Mucosa of gallbladder (tissue), 1 donor: ENCODE data around the gene TSGA10. TPM values are rescaled to one million over a fixed set of nuclear protein-coding genes. Genes with fewer than 3 reads are reported as not detected.
"Not testable (repeated sequence)": the region's sequence is repeated elsewhere in the genome, so short reads cannot be mapped to it uniquely, and the experiment has no call there.

ENCODE experiments used
- DNase-seq: peaks from one replicate; pipeline ENCODE4 v3.0.0-alpha.2; 2020; ENCODE audit warnings: low spot score
- total RNA-seq: library from RNA; stranded (reverse); gene quantifications from one replicate; pipeline ENCODE4 v1.2.1, GENCODE V29; 2021
- donor health status: DM: no; HTN: no; CAD: no.

The TSGA10 gene, protein sequence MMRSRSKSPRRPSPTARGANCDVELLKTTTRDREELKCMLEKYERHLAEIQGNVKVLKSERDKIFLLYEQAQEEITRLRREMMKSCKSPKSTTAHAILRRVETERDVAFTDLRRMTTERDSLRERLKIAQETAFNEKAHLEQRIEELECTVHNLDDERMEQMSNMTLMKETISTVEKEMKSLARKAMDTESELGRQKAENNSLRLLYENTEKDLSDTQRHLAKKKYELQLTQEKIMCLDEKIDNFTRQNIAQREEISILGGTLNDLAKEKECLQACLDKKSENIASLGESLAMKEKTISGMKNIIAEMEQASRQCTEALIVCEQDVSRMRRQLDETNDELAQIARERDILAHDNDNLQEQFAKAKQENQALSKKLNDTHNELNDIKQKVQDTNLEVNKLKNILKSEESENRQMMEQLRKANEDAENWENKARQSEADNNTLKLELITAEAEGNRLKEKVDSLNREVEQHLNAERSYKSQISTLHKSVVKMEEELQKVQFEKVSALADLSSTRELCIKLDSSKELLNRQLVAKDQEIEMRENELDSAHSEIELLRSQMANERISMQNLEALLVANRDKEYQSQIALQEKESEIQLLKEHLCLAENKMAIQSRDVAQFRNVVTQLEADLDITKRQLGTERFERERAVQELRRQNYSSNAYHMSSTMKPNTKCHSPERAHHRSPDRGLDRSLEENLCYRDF
- 9.3 TPM for total RNA-seq

DNA sequence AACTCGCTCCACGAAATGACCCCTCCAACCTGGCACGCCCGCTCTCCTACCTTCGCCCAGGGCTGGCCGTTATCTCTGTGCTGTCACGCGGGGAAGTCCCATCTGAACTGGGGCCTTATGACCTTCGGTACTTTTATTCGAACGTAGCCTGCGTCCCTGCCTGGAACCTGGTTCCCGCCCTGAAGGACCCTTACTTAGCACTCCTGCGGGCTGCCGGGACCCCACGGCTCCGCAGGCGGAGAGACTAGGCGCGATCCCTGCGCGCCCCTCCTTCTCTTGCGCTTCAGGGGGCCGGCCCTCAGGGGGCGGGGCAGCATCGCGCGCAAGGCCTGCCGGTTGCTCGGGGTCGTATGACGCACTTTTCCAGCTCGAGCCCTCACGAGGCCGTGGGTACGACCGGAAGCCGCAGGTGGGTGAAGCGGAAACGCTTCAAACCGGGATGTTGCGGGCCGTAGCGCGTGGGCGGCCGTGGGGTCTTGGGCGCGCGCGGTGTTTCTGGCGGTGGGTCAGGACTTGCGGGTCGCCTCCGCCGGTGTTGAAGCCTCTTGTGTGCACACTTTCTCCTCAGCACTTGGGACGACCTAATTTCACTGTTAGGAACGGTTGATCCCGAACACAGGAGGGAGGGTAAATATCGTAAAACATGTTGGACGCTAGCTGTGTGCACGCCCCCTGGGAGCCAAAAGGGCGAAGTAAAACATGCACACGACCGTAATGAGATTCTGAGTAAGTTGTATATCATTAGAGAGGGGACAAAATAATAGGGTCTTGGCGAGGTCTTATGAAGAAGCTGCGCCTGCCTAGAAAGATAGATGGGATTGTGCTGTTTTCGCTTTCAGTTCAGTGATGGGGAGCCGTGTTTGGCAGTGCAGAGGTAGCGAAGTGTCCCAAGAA is at the start of gene TSGA10, which contains the start of gene LIPT1:
TSS of gene TSGA10 (minus strand) at position 300 of the 894 bp plus-strand sequence. CDS start 45,503 bp downstream, outside the sequence.
TSS of gene LIPT1 (plus strand) at position 325 of the 894 bp plus-strand sequence. CDS start 6,991 bp downstream, outside the sequence.
- DNase-seq, result peak; percentile 93

DNA sequence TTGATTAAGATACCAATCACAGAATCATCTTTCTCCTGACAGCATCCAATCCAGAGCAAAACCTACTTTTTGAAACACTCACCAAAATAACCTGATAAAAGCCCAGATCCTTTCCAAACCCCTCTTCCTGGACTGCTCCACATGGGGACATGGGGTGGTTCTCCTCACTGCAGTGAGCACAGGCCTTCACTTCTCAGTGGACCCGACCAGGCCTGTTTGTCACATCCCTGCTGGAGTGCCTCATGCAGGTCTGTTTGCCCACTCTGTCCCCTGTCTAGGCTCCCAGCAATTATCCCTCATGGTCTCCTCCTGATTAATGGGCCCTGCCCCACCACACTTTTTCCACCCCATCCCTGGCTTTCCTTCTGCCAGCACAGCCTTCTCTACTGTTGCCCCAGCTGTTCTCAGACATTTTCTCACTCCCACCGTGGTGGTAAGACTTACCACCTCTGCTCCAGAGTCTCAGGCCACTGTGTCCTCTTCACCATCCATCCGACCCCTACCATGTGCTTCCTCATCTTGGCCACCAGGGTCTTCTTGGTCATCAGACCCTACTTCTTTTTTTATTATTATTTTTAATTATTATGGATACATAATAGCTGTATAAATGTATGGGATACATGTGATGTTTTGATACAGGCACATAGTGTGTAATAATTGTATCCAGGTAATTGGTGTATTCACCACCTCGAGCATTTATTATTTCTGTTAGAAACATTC is 47.4 kb upstream of the TSGA10 start:
- no peak for DNase-seq

DNA sequence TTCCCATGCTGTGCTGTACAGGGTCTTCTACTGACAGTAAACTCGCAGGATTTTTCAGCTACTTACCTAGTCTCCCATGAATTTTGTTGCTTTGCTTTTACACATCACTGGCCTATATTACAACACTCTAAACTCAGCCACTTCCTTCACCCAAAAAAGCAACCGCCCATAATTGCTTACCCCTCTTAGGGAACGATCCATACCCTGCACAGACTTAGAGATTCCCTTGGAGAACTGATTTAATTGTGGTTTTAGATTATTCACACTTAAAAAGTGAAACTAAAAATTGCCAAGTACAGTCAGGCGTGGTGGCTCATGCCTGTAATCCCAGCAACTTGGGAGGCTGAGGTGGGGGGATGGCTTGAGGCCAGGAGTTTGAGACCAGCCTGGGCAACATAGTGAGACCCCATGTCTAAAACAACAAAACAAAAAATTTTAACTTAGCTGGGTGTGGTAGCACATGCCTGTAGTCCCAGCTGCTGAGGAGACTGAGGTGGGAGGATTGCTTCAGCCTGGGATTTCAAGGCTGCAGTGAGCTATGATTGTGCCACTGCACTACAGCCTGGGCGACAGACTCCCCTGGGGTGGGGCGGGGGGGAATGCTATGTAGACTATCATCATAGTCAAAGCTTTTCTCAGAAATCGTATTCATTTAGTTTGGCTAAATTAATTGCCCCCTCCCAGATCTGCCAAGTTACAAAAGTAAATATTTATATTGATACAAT is 45.5 kb upstream of the TSGA10 start:
- DNase-seq, result no peak

DNA sequence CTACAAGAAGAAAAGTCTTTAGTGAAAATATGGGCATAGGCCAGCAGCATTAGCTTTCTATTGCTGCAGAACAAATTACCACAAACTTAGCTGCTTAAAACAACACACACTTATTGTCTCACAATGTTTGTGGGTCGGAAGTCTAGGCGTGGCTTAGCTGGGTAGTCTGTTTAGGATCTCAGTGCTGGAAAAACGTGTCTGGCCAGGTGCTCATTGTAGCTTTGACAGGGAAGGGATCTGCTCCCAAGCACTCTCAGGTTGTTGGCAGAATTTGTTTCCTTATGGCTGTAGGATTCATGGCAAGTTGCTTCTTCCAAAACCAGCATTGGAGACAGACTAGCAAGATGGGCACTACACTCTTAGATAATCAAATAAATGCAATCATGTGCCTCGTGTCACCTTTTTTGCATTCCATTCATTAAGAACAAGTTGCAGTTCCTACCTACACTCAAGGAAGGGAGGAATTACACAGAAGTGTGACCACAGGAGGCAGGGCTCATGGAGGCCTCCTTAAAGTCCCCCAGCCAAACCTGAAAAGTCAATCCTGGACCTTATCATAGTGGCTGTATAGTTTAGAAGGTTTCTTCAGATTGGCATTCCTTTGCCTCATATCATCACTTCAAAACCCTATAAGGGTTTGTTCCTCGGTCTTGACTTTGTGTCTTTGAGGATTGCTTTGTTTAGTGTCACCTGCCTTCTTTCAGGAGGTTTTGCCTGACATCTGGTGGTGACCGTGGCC is 43.5 kb upstream of the TSGA10 start:
- DNase-seq, result no peak

DNA sequence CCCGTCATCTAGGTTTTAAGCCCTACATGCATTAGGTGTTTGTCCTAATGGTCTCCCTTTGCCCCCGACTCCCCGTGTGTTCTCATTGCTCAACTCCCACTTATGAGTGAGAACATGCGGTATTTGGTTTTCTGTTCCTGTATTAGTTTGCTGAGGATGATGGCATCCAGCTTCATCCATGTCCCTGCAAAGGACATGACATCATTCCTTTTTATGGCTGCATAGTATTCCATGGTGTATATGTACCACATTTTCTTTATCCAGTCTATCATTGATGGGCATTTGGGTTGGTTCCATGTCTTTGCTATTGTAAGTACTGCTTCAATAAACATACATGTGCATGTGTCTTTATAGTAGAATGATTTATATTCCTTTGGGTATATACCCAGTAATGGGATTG is 37.6 kb upstream of the TSGA10 start:
- DNase-seq, result not testable (repeated sequence)

DNA sequence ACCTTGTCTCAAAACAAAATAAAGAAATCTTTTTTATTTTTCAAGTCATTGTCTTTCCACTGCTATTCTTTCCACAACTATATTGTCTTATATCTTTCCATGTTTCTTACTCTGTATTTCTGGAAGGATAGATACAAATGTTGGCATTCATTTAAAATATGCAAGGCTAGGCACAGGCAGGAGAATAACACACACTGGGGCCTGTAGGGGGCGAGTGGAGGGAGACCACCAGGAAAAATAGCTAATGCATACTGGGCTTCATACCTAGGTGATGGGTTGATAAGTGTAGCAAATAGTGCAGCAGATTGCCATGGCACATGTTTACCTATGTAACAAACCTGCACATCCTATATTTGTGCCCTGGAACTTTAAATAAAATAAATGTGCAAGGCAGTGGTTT is 35.8 kb upstream of the TSGA10 start:
- no peak for DNase-seq

DNA sequence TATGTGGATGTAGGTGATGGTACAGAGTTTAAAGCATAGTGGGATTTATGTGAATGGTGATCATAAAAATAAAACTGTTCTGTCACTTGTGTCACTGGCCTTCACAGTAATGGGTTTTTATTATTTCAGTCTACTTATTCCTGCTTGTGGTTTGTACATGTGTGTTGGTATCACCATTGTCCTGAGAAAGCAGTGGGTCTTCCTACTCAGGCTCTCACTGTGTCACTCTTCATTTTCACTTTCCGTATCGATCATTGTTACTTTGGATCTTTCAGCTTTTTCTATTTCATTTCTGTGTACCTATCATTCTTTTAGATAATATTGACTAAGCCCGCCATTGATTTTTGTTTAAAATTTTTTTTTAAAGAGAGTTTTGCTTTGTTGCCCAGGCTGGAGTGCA is 33.6 kb upstream of the TSGA10 start:
- no peak for DNase-seq

DNA sequence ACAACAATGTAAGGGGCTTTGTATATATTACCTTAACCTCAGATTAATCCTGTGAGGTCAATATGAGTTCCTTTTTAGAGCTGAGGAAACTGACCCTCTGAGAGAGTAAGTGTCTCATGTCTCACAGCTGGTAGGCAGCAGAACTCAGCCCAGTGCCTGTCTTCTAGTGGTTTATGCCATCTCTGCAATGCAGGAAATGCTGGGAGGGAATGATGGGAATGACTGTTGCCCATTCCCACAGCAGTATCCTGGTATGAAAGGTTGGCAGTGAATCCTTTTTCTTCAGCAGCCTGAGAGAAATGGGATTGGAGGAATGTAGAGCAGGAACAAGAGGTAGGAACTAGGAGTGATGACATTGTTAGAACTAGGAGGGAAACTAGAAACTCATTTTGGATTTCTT is 32.3 kb upstream of the TSGA10 start:
- DNase-seq, result no peak

DNA sequence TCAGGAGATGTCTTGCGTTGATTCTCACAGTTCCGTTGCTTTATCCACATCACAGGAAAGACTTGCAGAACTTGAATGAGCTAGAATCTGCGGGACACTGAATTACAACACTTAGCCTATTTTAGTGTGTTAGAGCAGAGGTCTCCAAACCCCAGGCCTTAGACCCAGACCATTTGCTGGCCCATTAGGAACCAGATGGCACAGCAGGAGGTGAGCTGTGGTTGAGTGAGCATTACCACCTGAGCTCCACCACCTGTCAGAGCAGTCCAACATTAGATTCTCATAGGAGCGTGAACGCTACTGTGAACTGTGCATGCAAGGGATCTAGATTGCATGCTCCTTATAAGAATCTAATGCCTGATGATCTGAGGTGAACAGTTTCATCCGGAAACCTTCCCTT is 30.1 kb upstream of the TSGA10 start:
- DNase-seq, result no peak

DNA sequence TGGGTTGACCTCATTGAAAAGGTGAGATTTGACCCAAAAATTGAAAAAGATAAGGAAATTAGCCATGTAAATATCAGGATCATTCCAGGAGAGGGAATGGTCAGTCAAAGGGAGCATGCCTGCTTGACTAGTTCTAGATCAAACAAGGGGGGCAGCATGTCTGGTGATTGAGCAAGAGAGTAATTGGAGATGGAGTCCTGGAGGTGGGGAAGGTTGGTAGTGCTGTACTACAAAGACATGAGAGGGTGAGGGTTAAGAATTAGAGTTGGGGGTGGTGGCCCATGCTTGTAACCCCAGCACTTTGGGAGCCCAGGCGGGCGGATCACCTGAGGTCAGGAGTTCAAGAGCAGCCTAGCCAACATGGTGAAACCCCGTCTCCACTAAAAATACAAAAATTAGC is 28.3 kb upstream of the TSGA10 start:
- no peak for DNase-seq

DNA sequence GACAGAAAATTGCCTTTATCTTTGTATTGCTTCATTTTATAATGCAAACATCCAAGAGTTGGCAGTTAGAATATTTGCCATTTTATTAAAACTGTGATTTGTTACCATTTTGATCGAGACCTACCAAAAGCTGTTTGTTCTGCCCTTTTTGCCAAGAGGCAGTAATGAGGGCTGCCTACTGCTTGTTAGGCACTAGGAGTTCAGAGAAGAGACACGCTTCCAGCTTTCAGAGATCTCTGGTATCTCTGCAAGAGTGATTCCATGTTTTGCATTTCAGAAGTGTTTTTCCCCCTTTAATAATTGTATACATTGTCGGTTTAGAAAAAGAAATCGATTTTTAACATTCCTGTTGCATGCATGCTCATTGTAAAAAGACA is 26.9 kb upstream of the TSGA10 start:
- DNase-seq, result no peak

DNA sequence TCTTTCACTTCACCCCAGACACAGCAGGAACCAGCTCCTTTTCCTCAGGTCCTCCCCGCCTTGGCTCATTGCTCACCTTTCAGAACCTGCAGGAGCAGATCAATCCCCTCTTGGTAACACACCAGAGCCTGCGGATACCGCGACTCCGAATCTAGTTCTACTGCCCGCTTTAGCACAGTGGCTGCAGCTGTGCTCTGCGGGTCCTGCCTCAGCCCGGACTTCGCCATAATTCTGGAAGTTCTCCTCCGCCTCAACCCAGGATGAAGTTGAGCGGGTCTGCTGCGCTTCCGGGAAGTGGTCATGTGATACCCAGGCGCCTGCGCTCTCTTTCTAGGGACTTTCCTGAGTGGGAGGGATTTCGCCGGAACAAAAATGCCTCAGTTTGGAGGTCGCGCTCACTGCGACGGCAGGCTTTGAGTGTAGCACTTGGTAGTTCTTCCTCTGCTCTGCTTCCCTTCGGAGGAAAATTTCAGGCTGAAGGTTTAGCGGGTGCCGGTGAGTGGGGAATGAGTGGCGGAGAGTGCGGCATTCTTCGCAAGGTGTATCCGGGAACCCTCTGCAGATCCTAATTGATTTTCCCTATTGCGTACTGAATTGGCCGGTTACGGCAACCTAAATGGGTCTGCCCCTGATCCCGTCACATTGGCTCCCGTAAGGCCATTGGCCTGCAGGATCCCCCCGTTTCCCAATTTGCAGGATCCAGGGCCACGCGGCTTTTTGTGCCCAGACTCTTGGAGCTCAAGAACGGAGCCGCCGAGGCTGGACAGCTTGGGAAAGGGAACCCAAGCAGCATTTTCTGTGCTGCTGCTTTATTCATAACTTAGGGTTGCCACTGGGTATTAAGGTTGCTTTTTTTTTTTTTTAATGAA is 26.2 kb upstream of the TSGA10 start, which contains the start of the genes MITD1 and MRPL30:
TSS of gene MITD1 (minus strand) at position 304 of the 869 bp plus-strand sequence. CDS start at position 227, 77 bp downstream.
TSS of gene MRPL30 (plus strand) at position 430 of the 869 bp plus-strand sequence. CDS start 5,020 bp downstream, outside the sequence.
- peak; percentile 94 for DNase-seq

DNA sequence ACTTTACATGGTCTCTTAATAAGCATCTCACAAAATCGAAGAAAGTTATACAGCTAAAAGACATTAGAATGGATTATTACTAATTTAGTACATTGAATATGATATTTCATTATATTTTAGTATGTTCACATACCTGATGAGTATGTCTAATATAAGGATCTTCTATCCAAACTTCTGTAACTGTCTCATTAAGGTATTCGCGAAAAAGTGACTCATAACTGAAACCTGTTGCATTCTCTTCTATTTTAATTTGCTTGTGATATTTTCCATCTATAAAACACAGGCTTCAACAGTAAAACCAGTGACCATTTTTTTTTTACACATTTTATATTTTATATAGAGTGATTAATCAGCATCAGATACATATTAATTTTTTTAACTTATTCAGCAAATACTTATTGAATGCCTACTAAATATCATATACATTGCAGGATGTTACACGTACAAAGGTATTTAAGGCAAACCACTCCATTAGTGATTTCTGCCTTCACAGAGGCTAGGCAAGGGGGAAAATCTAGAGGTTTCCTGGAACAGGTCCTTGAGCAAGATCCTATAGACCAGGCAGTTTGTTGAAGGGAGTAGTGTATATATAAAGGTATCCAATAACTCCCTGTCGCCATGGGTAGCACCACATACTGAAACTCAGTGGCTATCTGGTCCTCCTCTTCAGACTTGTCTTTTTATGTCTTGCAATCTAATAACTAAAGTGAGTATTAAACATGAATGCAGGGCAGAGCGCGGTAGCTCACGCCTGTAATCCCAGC is 16.8 kb upstream of the TSGA10 start:
- DNase-seq, result no peak

DNA sequence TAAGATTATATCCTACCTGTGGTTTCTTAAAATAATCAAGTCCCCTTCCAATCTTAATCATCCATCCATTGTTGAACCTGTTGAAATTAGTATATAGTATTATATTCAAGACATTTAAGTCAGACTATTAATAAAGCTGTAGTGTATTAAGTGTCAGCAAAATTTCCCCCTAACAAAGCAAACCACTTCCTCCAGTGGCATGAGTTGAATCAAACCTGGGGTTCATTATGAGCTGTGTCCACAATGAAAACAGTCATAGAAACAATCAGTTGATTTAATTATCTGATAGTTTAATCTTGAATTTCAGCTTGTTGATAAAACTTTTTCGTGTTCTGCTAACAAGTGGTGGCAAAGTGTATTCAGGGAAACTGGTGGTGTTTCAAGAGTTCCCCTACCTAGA is 14.8 kb upstream of the TSGA10 start:
- no peak for DNase-seq

DNA sequence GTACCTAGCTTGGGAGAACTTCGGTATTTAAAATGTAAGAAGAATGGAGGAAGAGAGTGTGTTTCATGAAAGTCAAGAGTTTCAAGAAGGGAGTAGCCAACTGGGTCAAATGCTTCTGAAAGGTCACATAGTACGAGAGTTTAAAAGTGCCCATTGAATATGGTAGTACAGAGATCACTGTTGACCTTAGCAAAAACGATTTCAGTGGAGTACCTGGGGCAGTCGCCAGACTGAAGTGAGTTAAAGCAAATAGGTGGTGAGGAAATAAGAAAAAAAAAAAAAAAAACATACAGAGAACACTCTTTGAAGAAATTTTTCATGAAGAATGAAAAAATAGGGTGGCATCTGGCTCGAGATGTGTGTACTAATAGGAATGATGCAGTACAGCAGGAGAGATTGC is 11.5 kb upstream of the TSGA10 start:
- DNase-seq, result no peak

DNA sequence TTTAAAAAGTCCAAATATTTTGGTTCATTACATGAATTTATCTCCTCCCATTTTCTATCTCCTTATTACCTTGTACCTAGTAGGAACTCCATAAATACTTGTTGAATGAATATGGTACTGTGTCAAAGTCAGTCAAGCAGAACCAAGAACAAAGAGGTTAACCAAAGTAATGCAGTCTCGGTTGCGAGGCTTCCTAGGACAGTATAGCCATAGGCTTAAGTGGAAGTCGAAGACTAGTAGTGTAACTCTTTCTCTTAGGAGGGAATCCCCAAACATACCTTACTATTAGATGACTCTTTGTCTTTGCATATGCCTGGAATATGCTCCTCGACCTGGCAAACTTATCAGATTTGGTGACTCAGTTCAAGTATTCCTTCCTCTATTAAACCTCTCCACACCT is 4.9 kb upstream of the TSGA10 start:
- DNase-seq, result no peak

DNA sequence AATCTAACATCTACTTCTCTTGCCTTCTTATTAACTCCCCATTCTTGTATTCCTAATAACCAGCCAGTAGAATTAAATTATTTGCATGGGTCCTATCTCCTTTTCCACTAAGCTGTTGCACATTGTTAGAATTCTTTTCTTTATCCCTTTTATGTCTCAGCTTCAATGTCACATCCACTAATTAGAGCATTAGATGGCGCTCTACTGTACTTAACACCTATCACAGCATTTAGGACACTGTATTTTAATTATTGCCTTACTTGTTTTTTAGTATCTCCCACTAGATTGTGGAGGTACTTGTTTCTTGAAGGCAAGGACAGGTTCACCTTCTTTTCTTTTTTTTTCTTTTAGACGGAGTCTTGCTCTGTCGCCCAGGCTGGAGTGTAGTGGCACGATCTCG is 3.9 kb upstream of the TSGA10 start:
- DNase-seq, result no peak

DNA sequence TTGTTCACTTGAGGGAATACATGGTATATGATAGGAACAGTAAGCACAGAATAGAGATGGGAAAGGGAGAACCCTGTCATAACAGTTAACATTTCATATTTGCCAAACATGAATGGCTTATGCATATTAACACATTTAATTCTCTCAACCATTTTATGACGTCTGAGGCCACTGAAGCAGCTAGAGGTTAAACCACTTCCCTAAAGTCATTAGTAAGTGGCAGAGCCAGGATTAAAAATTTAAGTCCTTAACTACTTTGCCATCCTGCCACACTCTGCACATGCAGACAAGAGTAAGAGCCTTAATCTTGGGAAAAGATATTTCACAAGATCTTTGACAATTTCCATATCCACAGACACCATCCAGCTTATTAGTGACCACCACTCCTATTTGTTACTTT is 2.1 kb upstream of the TSGA10 start:
- DNase-seq, result no peak
